Esophagus squamous epithelium (tissue), 4 donors: ENCODE measurements around the gene RPL18.

Experiments
- POLR2A ChIP-seq, 4 donors: fragments of 450-650 bp; IDR thresholded peaks; one replicate each; pipeline ENCODE4 v1.6.1; 2017; ENCODE audit warnings: antibody characterized with exemption in 4 of 4, mild to moderate bottlenecking in 4 of 4, moderate library complexity in 3 of 4
- TF ChIP-seq, protein P1 (sequence below), 6 experiments: fragments of 450-650 bp in 4 of 6; fragments of 200-600 bp in 2 of 6; sonication (generic) in 2 of 6; IDR thresholded peaks; one replicate each; pipeline ENCODE4 v1.5.1; 2016 to 2019; ENCODE audit warnings: antibody characterized with exemption in 6 of 6, mild to moderate bottlenecking in 4 of 6, moderate library complexity in 4 of 6

DNA sequence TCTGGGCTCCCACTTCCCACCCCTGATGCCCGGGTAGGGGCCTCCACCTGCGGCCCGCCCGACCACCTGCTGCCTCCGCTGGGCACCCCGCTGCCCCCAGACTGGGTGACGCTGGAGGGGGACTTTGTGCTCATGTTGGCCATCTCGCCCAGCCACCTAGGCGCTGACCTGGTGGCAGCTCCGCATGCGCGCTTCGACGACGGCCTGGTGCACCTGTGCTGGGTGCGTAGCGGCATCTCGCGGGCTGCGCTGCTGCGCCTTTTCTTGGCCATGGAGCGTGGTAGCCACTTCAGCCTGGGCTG, 10.3 kb upstream of the RPL18 start:
- TF ChIP-seq, protein P1, sequence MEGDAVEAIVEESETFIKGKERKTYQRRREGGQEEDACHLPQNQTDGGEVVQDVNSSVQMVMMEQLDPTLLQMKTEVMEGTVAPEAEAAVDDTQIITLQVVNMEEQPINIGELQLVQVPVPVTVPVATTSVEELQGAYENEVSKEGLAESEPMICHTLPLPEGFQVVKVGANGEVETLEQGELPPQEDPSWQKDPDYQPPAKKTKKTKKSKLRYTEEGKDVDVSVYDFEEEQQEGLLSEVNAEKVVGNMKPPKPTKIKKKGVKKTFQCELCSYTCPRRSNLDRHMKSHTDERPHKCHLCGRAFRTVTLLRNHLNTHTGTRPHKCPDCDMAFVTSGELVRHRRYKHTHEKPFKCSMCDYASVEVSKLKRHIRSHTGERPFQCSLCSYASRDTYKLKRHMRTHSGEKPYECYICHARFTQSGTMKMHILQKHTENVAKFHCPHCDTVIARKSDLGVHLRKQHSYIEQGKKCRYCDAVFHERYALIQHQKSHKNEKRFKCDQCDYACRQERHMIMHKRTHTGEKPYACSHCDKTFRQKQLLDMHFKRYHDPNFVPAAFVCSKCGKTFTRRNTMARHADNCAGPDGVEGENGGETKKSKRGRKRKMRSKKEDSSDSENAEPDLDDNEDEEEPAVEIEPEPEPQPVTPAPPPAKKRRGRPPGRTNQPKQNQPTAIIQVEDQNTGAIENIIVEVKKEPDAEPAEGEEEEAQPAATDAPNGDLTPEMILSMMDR (IDR thresholded peaks at IDR 0.05) = no peak
- no peak for TF ChIP-seq POLR2A (IDR thresholded peaks at IDR 0.05)
